SIG-M5 (cell line): ENCODE measurements around the gene ST3GAL4.
A peak's percentile ranks its signal among the peaks of the same experiment; 100 is the strongest.
"Not testable (repeated sequence)": the region's sequence is repeated elsewhere in the genome, so short reads cannot be mapped to it uniquely, and the experiment has no call there.

Experiments
- DNase-seq: peaks from one replicate; lab custom pipeline; 2025; lab: John Stamatoyannopoulos, UW

ST3GAL4 gene

GRCh38 chr11:126355324-126355925 is at the start of gene ST3GAL4:
Gene ST3GAL4 (plus strand): TSS chr11:126355686. CDS start chr11:126406156, 50,470 bp downstream.
- no peak for DNase-seq

DNA sequence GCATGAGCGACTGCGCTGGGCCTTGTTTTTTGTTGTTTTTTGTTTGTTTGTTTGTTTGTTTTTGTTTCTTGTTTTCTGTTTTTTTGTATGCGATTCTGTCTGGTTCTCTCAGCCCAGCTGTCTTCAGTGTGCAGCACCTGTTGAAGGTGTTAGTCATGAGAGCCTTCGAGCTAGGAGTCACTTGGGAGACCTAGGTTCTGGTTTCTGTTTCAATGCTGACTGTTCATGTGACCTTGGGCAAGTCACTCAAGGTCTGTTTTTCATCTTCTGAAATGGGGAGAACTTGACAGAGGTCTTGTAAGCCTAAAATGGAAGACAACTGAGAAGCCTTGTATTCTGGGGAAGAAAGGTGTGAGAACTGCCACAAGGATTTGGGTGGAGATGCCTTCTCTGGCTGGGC is 49.8 kb upstream of the ST3GAL4 start:
- no peak for DNase-seq

- no peak for DNase-seq
These were observed 47.8 kb upstream of the ST3GAL4 start for GRCh38 chr11:126307706-126308105.

- no peak for DNase-seq
These were observed 47.2 kb upstream of the ST3GAL4 start for GRCh38 chr11:126308271-126308671.

DNA sequence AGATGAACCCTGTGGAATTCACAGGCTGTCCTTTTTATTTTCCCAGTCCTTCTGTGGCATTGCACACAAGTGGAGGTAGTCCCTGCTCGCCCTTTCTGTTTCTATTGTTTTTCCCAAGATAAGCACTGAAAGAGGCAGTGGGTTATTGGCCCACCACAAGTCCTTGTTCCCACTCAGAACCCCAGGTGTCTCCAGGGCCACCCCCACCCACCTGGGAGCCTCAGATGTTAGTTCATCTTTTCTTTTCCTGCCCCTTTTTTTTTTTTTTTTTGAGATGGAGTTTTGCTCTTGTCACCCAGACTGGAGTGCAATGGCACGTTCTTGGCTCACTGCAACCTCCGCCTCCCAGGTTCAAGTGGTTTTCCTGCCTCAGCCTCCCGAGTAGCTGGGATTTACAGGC is 46.7 kb upstream of the ST3GAL4 start:
- DNase-seq, result not testable (repeated sequence)

GRCh38 chr11:126310200-126310991 is 45.1 kb upstream of the ST3GAL4 start:
- DNase-seq, result no peak

- DNase-seq, result no peak
These were observed 44.5 kb upstream of the ST3GAL4 start for GRCh38 chr11:126310992-126311310.

DNA sequence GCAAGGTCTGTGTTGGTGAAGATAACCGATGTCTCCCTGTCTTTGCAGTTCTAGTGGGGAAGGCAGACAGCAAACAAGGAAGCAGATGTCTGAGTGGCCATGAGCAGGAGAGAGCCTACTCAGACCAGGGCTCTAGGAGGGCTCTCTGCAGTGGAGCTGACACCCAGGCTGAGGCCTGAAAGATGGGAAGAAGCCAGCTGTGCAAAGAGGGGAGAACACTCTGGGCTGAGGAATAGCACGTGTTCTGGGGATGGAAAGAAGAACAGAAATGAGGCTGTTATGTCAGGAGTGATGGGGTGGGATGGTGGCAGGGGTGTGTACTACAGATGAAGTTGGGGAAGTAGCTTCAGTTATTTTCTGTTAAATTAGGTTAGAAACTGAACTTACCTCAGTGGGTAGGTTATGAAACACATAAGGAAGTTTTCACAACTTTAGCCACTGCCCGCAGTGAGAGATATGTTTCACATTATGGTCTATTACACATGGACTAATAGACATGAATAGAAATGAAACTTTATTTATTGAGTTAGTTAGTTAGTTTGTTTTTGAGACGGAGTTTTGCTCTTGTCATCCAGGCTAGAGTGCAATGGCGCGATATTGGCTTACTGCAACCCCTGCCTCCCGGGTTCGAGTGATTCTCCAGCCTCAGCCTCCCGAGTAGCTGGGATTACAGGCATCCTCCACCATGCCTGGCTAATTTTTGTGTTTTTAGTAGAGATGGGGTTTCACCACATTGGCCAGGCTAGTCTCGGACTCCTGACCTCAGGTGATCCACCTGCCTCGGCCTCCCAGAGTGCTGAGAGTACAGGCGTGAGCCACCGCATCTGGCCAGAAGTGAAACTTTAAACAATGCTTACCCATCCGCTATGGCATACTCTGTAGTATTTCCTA is 43.8 kb upstream of the ST3GAL4 start:
- DNase-seq, result peak; percentile 72

DNA sequence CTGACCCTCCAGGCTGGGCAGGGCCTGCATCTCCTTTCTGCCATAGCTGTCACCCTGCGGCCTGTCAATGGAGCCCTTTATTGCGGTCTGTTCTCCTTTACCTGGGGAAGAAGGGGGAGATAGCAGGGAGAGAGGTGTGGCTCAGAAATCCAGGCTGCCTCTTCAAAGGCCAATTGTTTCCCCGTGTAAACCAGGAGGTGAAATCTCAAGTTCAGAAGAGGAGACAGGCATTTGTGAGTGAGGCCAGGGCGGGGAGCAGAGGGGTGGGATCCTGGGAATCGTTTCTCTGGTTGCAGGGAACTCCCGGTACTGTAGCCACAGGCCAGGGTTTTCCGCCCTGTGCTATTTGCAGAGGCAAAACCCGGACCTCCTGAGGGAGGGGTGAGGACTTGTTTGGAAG is 42.5 kb upstream of the ST3GAL4 start:
- no peak for DNase-seq

DNA sequence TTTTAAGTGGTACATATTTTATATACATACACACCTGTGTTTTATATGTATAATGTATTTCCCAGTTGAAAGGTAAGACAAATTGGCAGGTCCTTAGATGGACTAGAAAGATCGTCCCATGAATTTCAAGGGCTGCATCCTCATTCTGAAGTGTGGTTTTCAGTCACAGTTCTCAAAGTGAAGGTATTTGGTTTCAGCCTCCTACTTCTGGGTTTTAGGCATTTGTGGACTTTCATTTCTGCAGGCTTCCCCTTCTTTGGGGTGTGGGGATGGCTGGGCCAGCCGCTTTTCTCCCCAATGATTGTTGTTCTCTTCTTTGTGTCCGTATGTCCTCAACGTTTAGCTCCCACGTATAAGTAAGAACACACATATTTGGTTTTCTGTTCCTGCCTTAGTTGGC is 41.7 kb upstream of the ST3GAL4 start:
- DNase-seq, result no peak

GRCh38 chr11:126317432-126317755 is 38.1 kb upstream of the ST3GAL4 start:
- no peak for DNase-seq

GRCh38 chr11:126317756-126318573 is 37.5 kb upstream of the ST3GAL4 start:
- no peak for DNase-seq

DNA sequence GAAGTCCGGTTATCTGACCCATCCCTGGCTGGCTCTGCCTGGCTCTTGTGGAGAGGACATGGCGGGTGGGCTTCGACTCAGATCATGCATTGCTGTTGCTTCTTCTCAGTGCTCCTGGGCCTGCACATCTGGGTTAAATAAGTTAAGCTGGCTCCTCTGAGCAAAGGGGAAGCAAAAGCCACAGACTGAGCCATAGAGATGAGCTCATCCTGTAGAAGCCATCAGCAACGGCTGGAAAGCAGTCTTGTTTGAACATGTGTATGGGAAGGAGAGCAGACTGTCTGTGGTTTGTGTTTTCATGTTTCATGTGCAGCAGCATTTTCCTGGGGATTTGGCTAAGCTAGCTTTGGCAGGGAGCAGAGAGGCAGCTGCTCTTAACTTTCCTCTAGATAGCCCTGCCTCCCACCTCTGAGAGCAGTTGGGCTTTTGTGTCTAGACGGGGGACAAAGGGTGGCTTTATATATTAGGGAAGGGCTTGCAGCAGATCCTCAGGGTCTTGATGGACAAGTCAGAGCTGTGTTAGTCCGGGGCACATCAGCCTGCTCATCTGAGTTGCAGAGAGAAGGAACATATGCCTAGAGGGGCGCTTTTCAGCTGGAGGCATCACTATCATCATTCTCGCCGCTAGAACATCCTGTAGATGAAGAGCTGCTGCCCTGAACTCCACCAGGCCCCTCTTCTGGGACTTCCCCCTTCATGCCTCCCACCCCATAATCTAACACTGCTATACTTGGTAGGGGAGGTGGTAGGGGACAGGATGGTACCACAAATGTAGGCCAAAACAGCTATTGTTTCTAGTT is 36.7 kb upstream of the ST3GAL4 start:
- peak; percentile 81 for DNase-seq

DNA sequence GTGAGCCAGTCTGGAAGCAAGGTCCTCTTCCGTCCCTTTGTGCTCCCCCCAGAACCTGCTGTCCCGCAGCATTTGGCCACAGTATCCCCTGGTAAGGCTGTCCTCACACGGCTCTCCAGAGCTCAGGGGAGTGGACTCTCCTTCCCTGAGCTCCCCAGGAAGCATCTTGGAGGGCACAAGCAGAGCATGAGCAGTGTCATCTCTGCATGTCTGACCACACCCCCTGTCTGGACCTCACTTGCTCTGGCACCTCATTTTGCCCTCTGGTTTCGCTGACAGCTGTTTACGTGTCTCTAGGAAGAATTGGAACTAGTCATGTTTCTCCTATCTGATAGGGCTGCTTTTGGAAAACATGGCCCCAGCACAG is 36.1 kb upstream of the ST3GAL4 start:
- DNase-seq, result no peak

DNA sequence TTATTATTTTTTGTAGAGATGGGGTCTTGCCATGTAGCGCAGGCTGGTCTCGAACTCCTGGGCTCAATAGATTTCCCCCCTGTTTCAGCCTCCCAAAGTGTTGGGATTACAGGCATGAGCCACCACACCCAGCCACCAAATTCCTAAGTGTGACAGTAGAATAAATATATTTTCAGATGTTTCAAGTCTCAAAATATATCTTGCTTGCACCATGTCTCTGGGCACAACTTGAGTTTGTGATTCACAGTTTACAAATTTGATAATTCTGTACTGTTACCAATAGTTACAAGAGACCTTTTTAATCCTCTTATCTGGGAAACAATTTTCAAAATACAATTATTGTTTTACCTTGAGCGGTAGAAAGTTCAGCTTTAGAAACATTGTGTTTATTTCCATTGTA is 32.5 kb upstream of the ST3GAL4 start:
- DNase-seq, result no peak

GRCh38 chr11:126327281-126328000 is 28.0 kb upstream of the ST3GAL4 start:
- no peak for DNase-seq

DNA sequence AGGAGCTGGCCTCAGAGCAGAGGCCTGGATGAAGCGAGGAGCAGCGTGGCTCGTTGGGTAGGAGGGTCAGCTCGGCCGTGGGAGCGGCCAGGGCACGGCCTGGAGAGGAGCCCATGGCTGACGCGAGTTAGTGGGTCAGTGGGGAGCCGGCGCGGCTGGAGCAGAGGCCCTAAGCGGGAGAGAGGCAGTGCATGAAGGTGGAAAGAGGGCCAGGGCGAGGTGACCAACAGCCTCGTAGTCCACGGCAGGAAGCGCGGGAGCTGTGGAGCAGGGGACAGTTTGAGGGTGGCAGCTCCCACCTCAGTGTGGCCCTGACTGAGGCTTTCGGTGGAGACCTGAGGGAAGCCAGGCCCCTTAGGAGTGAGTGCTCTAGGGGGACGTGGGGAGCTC is 27.5 kb upstream of the ST3GAL4 start:
- no peak for DNase-seq

- DNase-seq, result no peak
These were observed 27.0 kb upstream of the ST3GAL4 start for GRCh38 chr11:126328444-126328843.

DNA sequence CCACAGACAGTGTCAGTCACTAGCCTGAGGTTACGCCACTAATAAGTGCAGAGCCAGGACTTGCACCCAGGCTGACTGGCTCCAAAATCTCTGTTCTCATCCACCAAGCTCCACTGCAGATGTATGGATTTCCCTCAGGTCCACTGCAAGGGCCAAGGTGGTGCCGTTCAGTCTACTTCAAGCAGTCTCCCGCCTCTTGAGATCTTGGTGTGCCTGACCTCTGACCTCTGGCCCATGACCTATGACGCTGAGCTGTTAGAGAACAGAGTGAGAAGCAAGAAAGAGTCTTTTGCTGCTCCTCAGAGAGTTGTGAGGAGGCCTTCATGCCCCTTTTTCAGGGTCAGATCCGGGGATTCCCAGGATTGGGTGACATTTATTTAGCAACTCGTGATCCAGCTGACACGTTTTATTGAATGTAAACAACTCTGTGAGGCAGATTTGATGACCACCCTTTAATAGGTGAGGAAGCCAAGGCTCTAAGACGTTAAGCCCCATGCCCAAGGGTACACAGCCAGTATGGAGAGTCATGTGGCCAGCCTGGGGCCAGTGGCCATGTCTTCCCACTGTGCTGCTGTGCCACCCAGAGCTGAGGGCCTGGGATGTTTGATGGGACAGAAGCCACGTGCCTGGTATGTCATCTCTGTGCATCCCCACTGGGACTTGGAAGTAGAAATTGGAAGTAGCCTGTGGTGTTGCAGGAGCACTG is 26.4 kb upstream of the ST3GAL4 start:
- no peak for DNase-seq

GRCh38 chr11:126329644-126330211 is 25.8 kb upstream of the ST3GAL4 start:
- no peak for DNase-seq
